ENCODE measurements around the gene CD93.

Gene CD93, protein sequence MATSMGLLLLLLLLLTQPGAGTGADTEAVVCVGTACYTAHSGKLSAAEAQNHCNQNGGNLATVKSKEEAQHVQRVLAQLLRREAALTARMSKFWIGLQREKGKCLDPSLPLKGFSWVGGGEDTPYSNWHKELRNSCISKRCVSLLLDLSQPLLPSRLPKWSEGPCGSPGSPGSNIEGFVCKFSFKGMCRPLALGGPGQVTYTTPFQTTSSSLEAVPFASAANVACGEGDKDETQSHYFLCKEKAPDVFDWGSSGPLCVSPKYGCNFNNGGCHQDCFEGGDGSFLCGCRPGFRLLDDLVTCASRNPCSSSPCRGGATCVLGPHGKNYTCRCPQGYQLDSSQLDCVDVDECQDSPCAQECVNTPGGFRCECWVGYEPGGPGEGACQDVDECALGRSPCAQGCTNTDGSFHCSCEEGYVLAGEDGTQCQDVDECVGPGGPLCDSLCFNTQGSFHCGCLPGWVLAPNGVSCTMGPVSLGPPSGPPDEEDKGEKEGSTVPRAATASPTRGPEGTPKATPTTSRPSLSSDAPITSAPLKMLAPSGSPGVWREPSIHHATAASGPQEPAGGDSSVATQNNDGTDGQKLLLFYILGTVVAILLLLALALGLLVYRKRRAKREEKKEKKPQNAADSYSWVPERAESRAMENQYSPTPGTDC

GRCh38 chr20:23086056-23086566 is at the start of gene CD93:
TSS of gene CD93 (minus strand) at chr20:23086324. CDS start at chr20:23086192, 132 bp downstream.
- no peak for DNase-seq (ENCODE audit: low read depth in 2 of 2)

- no peak for DNase-seq (ENCODE audit: low read depth in 2 of 2)
Observed at GRCh38 chr20:23133560-23133998, 47.5 kb upstream of the CD93 start.

DNA sequence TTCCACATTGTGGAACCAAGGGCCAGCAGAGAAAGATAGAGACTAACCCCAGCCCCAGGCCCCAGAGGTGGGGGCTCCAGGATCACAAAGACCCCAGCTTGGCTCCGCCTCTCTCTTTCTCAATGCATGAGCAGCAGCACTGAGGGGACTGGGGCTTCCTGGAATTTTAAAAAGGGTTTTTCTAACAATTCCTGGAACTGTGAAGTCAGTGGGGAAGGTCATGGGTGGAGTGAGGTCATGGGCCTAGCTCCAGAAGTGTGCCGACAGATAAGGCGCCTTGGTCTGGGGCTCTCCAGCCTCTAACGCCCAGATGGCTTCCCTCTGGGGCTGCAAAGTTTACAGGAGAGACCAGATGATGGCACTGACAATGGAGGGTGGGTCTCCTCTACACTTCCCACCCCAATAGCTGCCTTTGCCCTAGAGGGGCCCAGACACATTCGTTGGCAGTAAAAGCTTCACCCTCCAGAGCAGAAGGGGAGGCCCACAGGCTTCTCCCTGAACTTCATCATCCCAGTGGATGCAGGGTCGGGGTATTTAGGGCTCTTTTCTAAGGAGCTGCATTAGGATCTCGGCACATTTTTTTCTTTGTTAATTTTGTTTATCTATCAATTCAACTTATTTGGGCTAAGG is 46.9 kb upstream of the CD93 start:
- no peak for DNase-seq (ENCODE audit: low read depth in 2 of 2)

GRCh38 chr20:23132293-23132929 is 46.3 kb upstream of the CD93 start:
- DNase-seq (ENCODE audit: low read depth in 2 of 2) = no peak

GRCh38 chr20:23131766-23132165 is 45.6 kb upstream of the CD93 start:
- DNase-seq (ENCODE audit: low read depth in 2 of 2) = no peak

DNA sequence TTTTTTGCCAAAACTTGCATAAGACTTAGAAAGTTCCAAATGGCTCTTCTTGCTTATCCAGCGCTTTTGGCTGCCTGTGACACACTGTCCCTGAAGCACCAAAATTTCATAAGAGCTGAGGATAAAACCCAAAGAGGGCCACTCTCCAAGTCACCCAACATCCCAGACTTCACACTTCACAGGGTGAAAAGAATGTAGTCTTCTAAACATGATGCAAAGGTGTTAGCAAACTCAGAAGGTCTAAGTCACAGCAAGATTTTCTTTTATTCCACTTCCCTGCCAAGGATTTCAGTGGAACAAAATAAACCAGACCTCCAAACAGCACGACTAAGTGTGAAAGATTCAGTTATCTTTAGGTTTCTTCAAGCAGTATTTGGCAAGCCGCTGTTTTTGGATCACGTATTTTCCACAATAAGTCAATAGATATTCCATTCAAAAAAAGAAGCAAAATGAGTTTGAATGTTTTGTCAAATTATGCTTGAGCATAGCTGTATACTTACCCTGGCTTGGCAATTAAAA is 44.6 kb upstream of the CD93 start:
- DNase-seq (ENCODE audit: low read depth in 2 of 2) = no peak

DNA sequence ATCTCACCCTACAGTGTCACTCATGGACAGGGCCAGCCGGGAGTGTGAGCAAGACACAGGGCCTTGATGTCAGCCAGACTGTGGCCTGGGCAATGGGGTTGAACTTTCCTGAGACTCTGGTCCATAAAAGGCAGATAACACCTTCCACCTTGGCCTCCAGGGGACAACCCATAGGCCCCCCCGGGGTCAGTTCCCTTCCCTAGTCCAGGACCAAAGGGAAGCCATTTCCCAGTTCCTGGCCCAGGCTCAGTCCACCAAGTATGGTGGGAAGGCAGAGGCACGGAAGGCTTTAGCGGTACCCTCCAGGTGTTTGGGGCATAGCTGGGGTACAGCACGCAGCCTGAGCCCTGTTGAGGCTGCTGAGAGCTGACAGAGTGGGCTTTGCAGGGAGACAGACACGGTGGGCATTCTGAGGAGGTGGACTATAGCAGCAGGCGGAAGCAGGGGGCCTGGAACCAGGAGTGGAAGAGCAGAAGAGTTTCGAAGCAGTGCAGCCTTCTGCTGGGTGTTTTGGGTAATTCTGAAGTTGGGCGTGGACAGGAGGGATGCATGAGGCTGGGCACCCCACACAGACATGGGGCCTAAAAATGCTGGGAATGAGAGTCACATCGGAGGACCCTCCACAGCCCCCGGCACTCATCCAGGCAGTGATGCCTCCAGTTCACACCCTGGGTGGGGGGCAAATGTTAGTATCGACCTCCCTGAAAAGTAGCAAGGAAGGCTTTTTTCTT is 43.9 kb upstream of the CD93 start:
- no peak for DNase-seq (ENCODE audit: low read depth in 2 of 2)

DNA sequence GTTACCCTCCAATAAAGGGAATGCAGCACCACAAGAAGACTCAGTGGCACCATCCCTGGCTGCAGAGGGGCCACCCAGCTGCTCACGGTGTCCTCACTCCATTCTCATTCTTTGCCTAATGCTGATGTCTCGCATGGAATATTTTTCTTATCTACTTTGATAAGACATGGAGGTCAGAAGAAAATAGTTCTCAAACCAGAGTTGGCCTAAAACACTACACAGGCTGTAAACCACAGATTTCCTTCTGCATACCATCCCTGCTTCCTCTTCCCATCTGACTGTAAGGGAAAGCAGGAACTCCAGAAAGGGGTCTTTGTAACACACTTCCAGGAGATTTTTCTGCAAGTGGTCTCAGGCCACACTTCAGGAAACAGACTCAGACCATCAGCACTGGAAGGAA is 43.1 kb upstream of the CD93 start:
- DNase-seq (ENCODE audit: low read depth in 2 of 2) = no peak

DNA sequence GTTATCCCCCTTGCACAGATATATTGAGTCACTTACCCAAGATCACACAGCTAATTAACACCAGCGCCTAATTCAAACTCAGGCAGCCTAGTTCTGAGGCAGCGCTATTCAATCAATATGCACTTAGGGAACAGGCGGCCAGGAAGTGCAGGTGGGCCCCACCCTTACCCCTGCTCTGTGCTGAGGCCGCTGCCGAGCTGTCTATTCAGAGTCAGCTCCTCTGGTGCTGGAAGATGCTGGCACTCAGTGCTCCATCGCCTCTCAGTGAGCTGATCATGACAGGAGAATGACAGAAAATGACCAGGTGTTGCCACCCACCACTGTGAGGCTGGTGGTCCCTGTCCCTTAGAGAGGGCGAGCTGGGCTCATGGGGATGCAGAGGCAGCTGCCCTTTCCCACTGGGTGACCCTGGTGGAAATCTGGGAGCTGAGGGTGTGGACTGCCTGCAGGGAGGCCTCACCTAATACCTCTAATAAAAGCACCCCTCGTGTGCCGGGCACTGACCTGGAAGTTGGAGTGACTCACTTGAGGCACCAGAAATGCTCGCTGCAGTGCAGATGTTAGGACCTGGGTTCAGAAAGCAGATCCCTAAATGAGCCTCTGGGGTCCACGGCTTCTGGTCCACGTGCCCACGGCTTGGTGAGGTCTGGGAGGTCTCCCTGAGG is 42.5 kb upstream of the CD93 start:
- no peak for DNase-seq (ENCODE audit: low read depth in 2 of 2)

GRCh38 chr20:23127506-23128279 is 41.6 kb upstream of the CD93 start:
- DNase-seq (ENCODE audit: low read depth in 2 of 2) = no peak

GRCh38 chr20:23126281-23127061 is 40.3 kb upstream of the CD93 start:
- no peak for DNase-seq (ENCODE audit: low read depth in 2 of 2)

DNA sequence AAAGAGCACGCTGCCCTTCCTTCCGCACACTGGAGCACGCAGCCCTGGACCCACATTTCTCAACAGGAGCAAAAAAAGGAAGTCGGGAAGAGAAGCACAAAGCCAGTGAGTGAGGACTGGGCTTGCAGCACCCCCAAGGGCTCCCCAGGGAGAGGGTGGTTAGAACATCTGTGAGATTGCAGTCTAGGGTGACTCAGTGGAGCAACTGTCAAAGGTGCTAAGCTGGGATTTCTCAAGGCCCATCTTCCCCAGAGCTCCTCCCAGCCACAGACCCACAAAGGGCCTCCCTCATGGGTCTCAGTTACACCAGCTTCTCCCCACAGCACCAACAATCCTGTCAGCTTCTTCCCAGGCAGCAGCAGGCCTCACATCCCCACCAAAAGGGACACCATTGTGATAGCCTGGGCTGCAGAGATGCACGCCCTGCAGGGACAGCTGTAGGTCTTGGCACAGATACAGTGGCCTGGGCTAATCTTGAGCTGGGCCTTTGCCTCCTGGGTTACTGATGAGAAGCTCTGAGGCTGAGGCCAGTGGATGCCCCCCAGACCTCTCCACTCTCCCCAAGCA is 39.6 kb upstream of the CD93 start:
- DNase-seq (ENCODE audit: low read depth in 2 of 2) = no peak

DNA sequence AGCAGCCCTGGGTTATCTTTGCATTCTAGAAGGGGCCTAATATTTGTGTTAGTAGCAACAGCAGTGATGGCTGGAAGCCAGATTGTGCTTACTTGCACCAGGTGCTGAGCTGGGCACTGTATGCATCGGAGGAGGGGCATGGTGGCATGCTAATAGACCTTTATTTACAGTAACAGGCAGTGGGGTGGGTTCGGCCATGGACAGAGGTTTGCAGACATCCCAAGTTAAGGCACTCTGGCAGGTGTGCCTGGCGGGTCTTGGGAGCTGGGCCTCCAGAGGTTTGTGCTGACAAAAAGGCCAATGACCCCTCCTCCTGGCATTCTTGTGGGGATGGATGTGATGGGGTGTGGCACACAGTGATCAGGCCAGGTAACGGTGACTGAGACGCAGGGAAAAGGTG is 39.0 kb upstream of the CD93 start:
- no peak for DNase-seq (ENCODE audit: low read depth in 2 of 2)

DNA sequence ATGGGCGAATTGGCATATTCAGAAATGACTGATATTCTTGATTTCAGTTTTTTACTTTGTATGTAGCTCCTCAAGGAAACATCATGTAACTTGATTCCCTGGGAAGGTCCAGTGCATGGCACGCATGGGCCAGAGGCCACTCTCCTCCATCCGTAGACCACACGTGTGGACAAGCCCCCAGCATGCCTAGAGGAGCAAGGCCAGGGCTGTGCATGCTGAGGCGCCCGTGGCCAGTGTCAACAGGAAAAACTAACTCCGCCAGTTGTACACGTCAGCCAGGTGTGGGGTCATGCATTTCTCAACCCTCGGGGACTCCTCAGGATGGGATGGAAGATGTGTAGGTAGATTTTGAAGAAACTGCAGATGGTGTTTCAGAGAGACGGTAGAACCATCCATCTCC is 37.8 kb upstream of the CD93 start:
- DNase-seq (ENCODE audit: low read depth in 2 of 2) = no peak

- no peak for DNase-seq (ENCODE audit: low read depth in 2 of 2)
Observed at GRCh38 chr20:23122796-23123655, 36.9 kb upstream of the CD93 start.

- no peak for DNase-seq (ENCODE audit: low read depth in 2 of 2)
Observed at GRCh38 chr20:23122321-23122720, 36.2 kb upstream of the CD93 start.

- DNase-seq (ENCODE audit: low read depth in 2 of 2) = no peak
Observed at GRCh38 chr20:23121751-23122320, 35.7 kb upstream of the CD93 start.

Data from stimulated activated CD4-positive, alpha-beta T cell treated with anti-CD3 and anti-CD28 coated beads, Interleukin-1b, Interleukin-23, amount 100 ng/mL, for 1 hour (primary cell).